Hepatocyte (in vitro differentiated cells): Measurements from ENCODE around the gene ROBO1. TPM values are rescaled to one million over a fixed set of nuclear protein-coding genes. Genes with fewer than 3 reads are reported as not detected.

Experiments used
- DNase-seq: peaks from one replicate; pipeline ENCODE4 v3.0.0-alpha.2; 2016; ENCODE audit warnings: low spot score
- H2AFZ ChIP-seq: fragments of 200-600 bp; sonication (generic); 2 replicates; pipeline ENCODE4 v1.6.0; 2016; ENCODE audit warnings: antibody characterized with exemption, mild to moderate bottlenecking
- H3K27ac ChIP-seq: fragments of 200-600 bp; sonication (generic); 2 replicates; pipeline ENCODE4 v1.5.1; 2016; ENCODE audit warnings: mild to moderate bottlenecking
- H3K27me3 ChIP-seq: fragments of 200-600 bp; sonication (generic); 2 replicates; pipeline ENCODE4 v1.6.1; 2016
- H3K36me3 ChIP-seq: fragments of 200-600 bp; sonication (generic); replicated peaks from 2 replicates; pipeline ENCODE4 v1.5.1; 2016; ENCODE audit warnings: low read depth; ENCODE audit not compliant: insufficient read depth
- H3K4me1 ChIP-seq: fragments of 200-600 bp; sonication (generic); 2 replicates; pipeline ENCODE4 v1.5.1; 2016; ENCODE audit warnings: mild to moderate bottlenecking, moderate library complexity; ENCODE audit not compliant: insufficient read depth
- H3K4me2 ChIP-seq: fragments of 200-600 bp; sonication (generic); 2 replicates; pipeline ENCODE4 v1.6.0; 2016
- H3K4me3 ChIP-seq: fragments of 200-600 bp; sonication (generic); 2 replicates; pipeline ENCODE4 v1.5.1; 2016; ENCODE audit warnings: mild to moderate bottlenecking
- H3K79me2 ChIP-seq: fragments of 200-600 bp; sonication (generic); 2 replicates; pipeline ENCODE4 v1.6.0; 2017; ENCODE audit warnings: mild to moderate bottlenecking
- H3K9me2 ChIP-seq: fragments of 200-600 bp; sonication (generic); replicated peaks from 2 replicates; pipeline ENCODE4 v1.6.0; 2017; ENCODE audit warnings: mild to moderate bottlenecking; ENCODE audit not compliant: insufficient read depth
- H3K9me3 ChIP-seq: fragments of 200-600 bp; sonication (generic); 2 replicates; pipeline ENCODE4 v1.5.1; 2016; ENCODE audit warnings: low read depth, mild to moderate bottlenecking
- H4K20me1 ChIP-seq: fragments of 200-600 bp; sonication (generic); 2 replicates; pipeline ENCODE4 v1.6.0; 2016; ENCODE audit warnings: mild to moderate bottlenecking; ENCODE audit not compliant: insufficient read depth, poor library complexity, severe bottlenecking
- CTCF ChIP-seq: fragments of 200-600 bp; sonication (generic); IDR thresholded peaks from 2 replicates; pipeline ENCODE4 v1.5.1; 2016; ENCODE audit warnings: antibody characterized with exemption, mild to moderate bottlenecking; ENCODE audit not compliant: poor library complexity
- EZH2 ChIP-seq: fragments of 200-600 bp; sonication (generic); IDR thresholded peaks from 2 replicates; pipeline ENCODE4 v1.6.1; 2016; ENCODE audit warnings: antibody characterized with exemption, mild to moderate bottlenecking, borderline replicate concordance
- EZH2phosphoT487 ChIP-seq: fragments of 200-600 bp; sonication (generic); IDR thresholded peaks from one replicate; pipeline ENCODE4 v1.6.1; 2018; ENCODE audit warnings: antibody characterized with exemption, mild to moderate bottlenecking, low read depth, moderate library complexity; ENCODE audit not compliant: unreplicated experiment, severe bottlenecking
- WGBS: methylation state at CpG from one replicate; pipeline ENCODE4 v1.1.6; 2016; ENCODE audit warnings: low lambda C conversion rate; ENCODE audit errors: missing lambda C conversion rate; 5-methylcytosine and 5-hydroxymethylcytosine counted together
- polyA plus RNA-seq: library from polyadenylated mRNA; unstranded; fragments of >200 nt; fragmentation: Nextera tagmentation; extraction: Ambion mirVana; gene quantifications from 2 replicates; pipeline ENCODE4 v1.2.1, GENCODE V29; 2016
- total RNA-seq: library from RNA; depleted of rRNA; stranded (reverse); fragments of >200 nt; gene quantifications from 2 replicates; pipeline ENCODE4 v1.2.3, GENCODE V29; 2014

ROBO1 gene
- total and polyA plus RNA-seq, 2 experiments from 2014 or later: 13.6 to 44.3 TPM

- Histone ChIP-seq H3K79me2 (no peaks in the 10 kb centered on the region), H3K9me3 (no peaks in the 10 kb centered on the region), H3K27ac (no peak overlapping the region), H3K36me3 (no peaks in the 10 kb centered on the region), H3K9me2 (no peaks in the 10 kb centered on the region), H3K27me3 (no peaks in the 10 kb centered on the region), H3K4me3 (no peak overlapping the region), H3K4me1 (no peaks in the 10 kb centered on the region), H4K20me1 (no peaks in the 10 kb centered on the region), H2AFZ (no peak overlapping the region), H3K4me2 (no peak overlapping the region)
- DNase-seq: no peak
- WGBS: 100% methylated on average over 1 of the region's 1 CpG
- TF ChIP-seq EZH2phosphoT487: no peak
- no peak for TF ChIP-seq CTCF
- TF ChIP-seq EZH2: no peak
Observed at GRCh38 chr3:78742491-78742890, 1025.3 kb downstream of the ROBO1 start.

GRCh38 chr3:78742041-78742440 is 1025.8 kb downstream of the ROBO1 start:
- Histone ChIP-seq H3K9me3 (no peaks in the 10 kb centered on the region), H2AFZ (no peak overlapping the region), H3K4me1 (no peaks in the 10 kb centered on the region), H3K4me3 (no peak overlapping the region), H3K36me3 (no peaks in the 10 kb centered on the region), H3K27ac (no peak overlapping the region), H3K79me2 (no peaks in the 10 kb centered on the region), H3K27me3 (no peaks in the 10 kb centered on the region), H3K4me2 (no peak overlapping the region), H3K9me2 (no peaks in the 10 kb centered on the region), H4K20me1 (no peaks in the 10 kb centered on the region)
- 95% methylated on average over 2 of the region's 2 CpGs for WGBS
- no peak for DNase-seq
- TF ChIP-seq CTCF (no peak), EZH2phosphoT487 (no peak), EZH2 (no peak)

- Histone ChIP-seq H3K27me3 (no peaks in the 10 kb centered on the region), H3K36me3 (no peaks in the 10 kb centered on the region), H3K4me2 (no peak overlapping the region), H3K79me2 (no peaks in the 10 kb centered on the region), H2AFZ (no peak overlapping the region), H3K4me3 (no peak overlapping the region), H3K4me1 (no peaks in the 10 kb centered on the region), H4K20me1 (no peaks in the 10 kb centered on the region), H3K27ac (no peak overlapping the region), H3K9me3 (no peaks in the 10 kb centered on the region), H3K9me2 (no peaks in the 10 kb centered on the region)
- DNase-seq: no peak
- WGBS: 100% methylated on average over 1 of the region's 1 CpG
- TF ChIP-seq EZH2: no peak
- TF ChIP-seq CTCF: peak; percentile 33
Observed at GRCh38 chr3:78741066-78741645, 1026.6 kb downstream of the ROBO1 start.

DNA sequence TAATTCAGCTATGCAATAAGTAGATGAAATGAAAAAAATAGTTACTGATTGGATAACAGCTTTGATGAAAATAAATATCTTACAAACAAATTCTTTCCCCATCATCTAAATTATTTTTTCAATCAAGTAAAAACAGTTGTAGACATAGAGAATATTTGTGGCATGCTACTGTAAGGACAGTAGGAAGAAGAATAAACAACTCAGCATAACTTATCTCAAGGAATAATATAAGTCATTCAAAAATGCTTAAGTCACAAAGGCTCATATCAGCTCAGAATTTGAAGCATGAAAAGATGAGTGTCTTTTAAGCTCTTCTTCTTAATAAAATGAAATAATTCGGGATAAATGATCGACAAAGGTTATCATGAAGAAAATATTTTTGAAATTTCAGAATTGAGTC is 1029.0 kb downstream of the ROBO1 start:
- TF ChIP-seq EZH2phosphoT487 (no peak), CTCF (no peak), EZH2 (no peak)

More for the DNA sequence above, 1029.0 kb downstream of the ROBO1 start:
- no peak overlapping the region for H2AFZ ChIP-seq
- H3K27ac ChIP-seq: no peak overlapping the region
- H3K9me2 ChIP-seq: no peaks in the 10 kb centered on the region
- H3K79me2 ChIP-seq: no peaks in the 10 kb centered on the region
- no peaks in the 10 kb centered on the region for H3K4me1 ChIP-seq
- no peaks in the 10 kb centered on the region for H3K27me3 ChIP-seq
- H3K36me3 ChIP-seq: no peaks in the 10 kb centered on the region
- H3K4me2 ChIP-seq: no peak overlapping the region
- no peaks in the 10 kb centered on the region for H3K9me3 ChIP-seq
- DNase-seq: no peak
- H4K20me1 ChIP-seq: no peaks in the 10 kb centered on the region
- H3K4me3 ChIP-seq: no peak overlapping the region
- 79% methylated on average over 2 of the region's 2 CpGs for WGBS
